Body of pancreas (tissue), 4 donors: Measurements from ENCODE around the gene LDLRAD4. TPM values are rescaled to one million over a fixed set of nuclear protein-coding genes. Genes with fewer than 3 reads are reported as not detected.

Source experiments
- ATAC-seq: fragments of 150-250 bp; one replicate; pipeline ENCODE4 v1.9.1; 2016
- DNase-seq, 4 donors: peaks; one replicate each; pipeline ENCODE4 v3.0.0-alpha.2; 2019
- H3K27ac ChIP-seq, 4 donors: fragments of 200-600 bp; sonication (generic); 1 replicate in 3 of 4; 2 replicates in 1 of 4; pipeline versions ENCODE4 v1.5.1 to v1.6.1; 2016 to 2019; ENCODE audit warnings: mild to moderate bottlenecking in 1 of 4, mixed read lengths in 1 of 4, moderate library complexity in 1 of 4
- H3K27me3 ChIP-seq, 2 donors: fragments of 200-600 bp; sonication (generic); one replicate each; pipeline ENCODE4 v1.6.0; 2016; ENCODE audit warnings: mild to moderate bottlenecking in 1 of 2
- H3K36me3 ChIP-seq, 2 donors: fragments of 200-600 bp; sonication (generic); replicated peaks in 1 of 2; 2 replicates each; pipeline ENCODE4 v1.5.1; 2016; ENCODE audit warnings: low read depth in 2 of 2; ENCODE audit not compliant: insufficient read depth in 1 of 2
- H3K4me1 ChIP-seq: fragments of 200-600 bp; sonication (generic); one replicate; pipeline ENCODE4 v1.6.0; 2016
- H3K4me3 ChIP-seq, 2 donors: fragments of 200-600 bp; sonication (generic); 1 replicate in 1 of 2; 2 replicates in 1 of 2; pipeline ENCODE4 v1.5.1; 2016 to 2019
- H3K9me3 ChIP-seq, 3 donors: fragments of 200-600 bp; sonication (generic); 1 replicate in 2 of 3; 2 replicates in 1 of 3; pipeline ENCODE4 v1.5.1; 2016
- CTCF ChIP-seq, 7 experiments: fragments of 450-650 bp in 4 of 7; fragments of 200-600 bp in 3 of 7; sonication (generic) in 3 of 7; IDR thresholded peaks; one replicate each; pipeline ENCODE4 v1.5.1; 2016 to 2019; ENCODE audit warnings: antibody characterized with exemption in 7 of 7
- POLR2A ChIP-seq, 3 donors: fragments of 450-650 bp; IDR thresholded peaks; one replicate each; pipeline ENCODE4 v1.6.1; 2016; ENCODE audit warnings: antibody characterized with exemption in 3 of 3, mild to moderate bottlenecking in 2 of 3
- WGBS, 2 donors: methylation state at CpG; one replicate each; pipeline ENCODE4 v1.1.5; 2017; 5-methylcytosine and 5-hydroxymethylcytosine counted together
- intact Hi-C: fragments of 100-400 bp; cut with DNase I; formaldehyde crosslinking; loops from one replicate; pipeline ENCODE4 v1.15.1; 2023
- total RNA-seq, 2 donors: library from RNA; depleted of rRNA; stranded (reverse); fragments of >200 nt; gene quantifications; one replicate each; pipeline ENCODE4 v1.1.0, GENCODE V29; 2016

LDLRAD4 gene
- total RNA-seq, 2 donors from 2014 or later: 8.6 to 35.9 TPM

GRCh38 chr18:13296867-13297574 is 78.5 kb downstream of the LDLRAD4 start:
- ATAC-seq (no peak), DNase-seq (no peak)
- Histone ChIP-seq H3K27me3 (no peaks in the 10 kb centered on the region), H3K4me3 (no peak overlapping the region), H3K9me3 (no peaks in the 10 kb centered on the region), H3K27ac (no peak overlapping the region), H3K36me3 (no peaks in the 10 kb centered on the region), H3K4me1 (peaks cover 6% of the 10 kb centered on the region)
- WGBS, 2 donors: 79 to 81% methylated on average over 13 to 15 of the region's 15 CpGs
- intact Hi-C loops: no loop called here
- TF ChIP-seq POLR2A (IDR thresholded peaks at IDR 0.05) (no peak), CTCF (IDR thresholded peaks at IDR 0.05) (no peak)

GRCh38 chr18:13298262-13298661 is 79.7 kb downstream of the LDLRAD4 start:
- Histone ChIP-seq H3K27ac (no peak overlapping the region), H3K4me1 (peaks cover 18% of the 10 kb centered on the region), H3K36me3 (no peaks in the 10 kb centered on the region), H3K4me3 (no peak overlapping the region), H3K9me3 (no peaks in the 10 kb centered on the region), H3K27me3 (no peaks in the 10 kb centered on the region)
- DNase-seq (no peak), ATAC-seq (no peak)
- TF ChIP-seq POLR2A (IDR thresholded peaks at IDR 0.05) (no peak), CTCF (IDR thresholded peaks at IDR 0.05) (no peak)
- intact Hi-C loops: no loop called here
- WGBS, 2 donors: 83 to 86% methylated on average over 10 of the region's 10 CpGs

- 46 to 52% methylated on average over 4 to 6 of the region's 6 CpGs for WGBS, 2 donors
Measured at GRCh38 chr18:13300029-13300428, 81.5 kb downstream of the LDLRAD4 start.

GRCh38 chr18:13300796-13301195 is 82.2 kb downstream of the LDLRAD4 start:
- no peak for TF ChIP-seq POLR2A (IDR thresholded peaks at IDR 0.05)
- H3K9me3 ChIP-seq: no peaks in the 10 kb centered on the region
- H3K27ac ChIP-seq: no peak overlapping the region
- intact Hi-C loops: no loop called here
- H3K36me3 ChIP-seq: no peaks in the 10 kb centered on the region
- 82 to 86% methylated on average over 16 to 17 of the region's 17 CpGs for WGBS, 2 donors
- H3K4me1 ChIP-seq: peaks cover 15% of the 10 kb centered on the region
- ATAC-seq (no peak), DNase-seq (no peak)
- H3K4me3 ChIP-seq: no peak overlapping the region
- H3K27me3 ChIP-seq: no peaks in the 10 kb centered on the region

More at GRCh38 chr18:13300029-13300428, 81.5 kb downstream of the LDLRAD4 start:
- peak in 1 of 4 donors; percentile 9 for DNase-seq
- TF ChIP-seq CTCF (IDR thresholded peaks at IDR 0.05) (no peak), POLR2A (IDR thresholded peaks at IDR 0.05) (no peak)
- Histone ChIP-seq H3K36me3 (no peaks in the 10 kb centered on the region), H3K9me3 (no peaks in the 10 kb centered on the region), H3K4me1 (peaks cover 15% of the 10 kb centered on the region), H3K4me3 (no peak overlapping the region), H3K27me3 (no peaks in the 10 kb centered on the region), H3K27ac (no peak overlapping the region)
- intact Hi-C loops: no loop called here
- no peak for ATAC-seq

GRCh38 chr18:13302040-13302439 is 83.5 kb downstream of the LDLRAD4 start:
- H3K27ac ChIP-seq: peak overlapping the region in 1 of 4 donors; percentile 38
- DNase-seq: no peak
- intact Hi-C loops: no loop called here

More at GRCh38 chr18:13302040-13302439, 83.5 kb downstream of the LDLRAD4 start:
- Histone ChIP-seq H3K9me3 (no peaks in the 10 kb centered on the region), H3K4me3 (no peak overlapping the region), H3K27me3 (no peaks in the 10 kb centered on the region), H3K4me1 (peaks cover 15% of the 10 kb centered on the region), H3K36me3 (no peaks in the 10 kb centered on the region)
- TF ChIP-seq CTCF (IDR thresholded peaks at IDR 0.05): no peak
- no peak for TF ChIP-seq POLR2A (IDR thresholded peaks at IDR 0.05)
- WGBS, 2 donors: 36 to 46% methylated on average over 6 of the region's 6 CpGs
- ATAC-seq: no peak
